Stimulated activated CD4-positive, alpha-beta T cell treated with anti-CD3 and anti-CD28 coated beads, Interleukin-12 subunit alpha, Interleukin-12 subunit beta, amount 100 ng/mL, for 4 hours (primary cell): ENCODE data around the gene VIPR2.

ENCODE experiments used
- DNase-seq: peaks from one replicate; pipeline ENCODE4 v3.0.0-alpha.2; 2020

The VIPR2 gene

DNA sequence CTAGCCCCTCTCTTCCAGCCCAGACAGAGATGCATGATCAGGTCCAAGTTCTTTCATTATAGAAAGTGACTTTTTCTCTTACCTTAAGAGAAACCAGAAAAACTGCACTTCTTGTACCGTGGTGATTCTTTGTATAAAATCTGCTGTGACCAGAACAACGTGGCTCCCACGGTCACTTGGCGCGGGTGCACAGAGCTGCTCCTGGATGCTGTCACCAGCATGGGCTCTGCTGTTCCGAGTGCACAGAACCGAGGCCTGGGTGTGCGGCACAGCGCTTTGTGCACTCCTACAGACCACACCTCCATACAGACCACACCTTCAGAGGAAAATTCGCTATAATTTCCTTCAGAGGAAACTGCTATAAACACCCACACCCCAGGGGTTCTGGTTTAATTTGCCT is 26.0 kb downstream of the VIPR2 start:
- DNase-seq: no peak

DNA sequence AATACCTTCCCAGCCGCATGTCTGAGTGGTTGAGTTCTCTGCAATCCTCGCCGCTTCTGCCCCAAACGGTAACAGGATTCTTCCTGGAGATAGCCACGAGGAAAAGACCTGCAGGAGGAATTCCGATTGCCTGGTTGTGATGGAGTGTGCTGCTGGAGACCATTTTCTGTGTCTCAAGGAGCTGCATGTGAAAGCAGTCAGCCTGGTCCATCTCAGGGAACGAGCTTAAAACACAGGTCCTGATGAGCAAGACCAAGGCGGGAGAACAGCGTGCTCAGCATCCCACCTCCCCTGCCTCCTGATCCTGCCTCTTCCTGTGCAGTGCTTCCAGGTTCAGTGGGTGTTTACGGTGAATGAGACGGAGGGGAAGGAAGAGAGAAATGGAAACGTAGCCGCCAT is 26.5 kb downstream of the VIPR2 start:
- DNase-seq: no peak

DNA sequence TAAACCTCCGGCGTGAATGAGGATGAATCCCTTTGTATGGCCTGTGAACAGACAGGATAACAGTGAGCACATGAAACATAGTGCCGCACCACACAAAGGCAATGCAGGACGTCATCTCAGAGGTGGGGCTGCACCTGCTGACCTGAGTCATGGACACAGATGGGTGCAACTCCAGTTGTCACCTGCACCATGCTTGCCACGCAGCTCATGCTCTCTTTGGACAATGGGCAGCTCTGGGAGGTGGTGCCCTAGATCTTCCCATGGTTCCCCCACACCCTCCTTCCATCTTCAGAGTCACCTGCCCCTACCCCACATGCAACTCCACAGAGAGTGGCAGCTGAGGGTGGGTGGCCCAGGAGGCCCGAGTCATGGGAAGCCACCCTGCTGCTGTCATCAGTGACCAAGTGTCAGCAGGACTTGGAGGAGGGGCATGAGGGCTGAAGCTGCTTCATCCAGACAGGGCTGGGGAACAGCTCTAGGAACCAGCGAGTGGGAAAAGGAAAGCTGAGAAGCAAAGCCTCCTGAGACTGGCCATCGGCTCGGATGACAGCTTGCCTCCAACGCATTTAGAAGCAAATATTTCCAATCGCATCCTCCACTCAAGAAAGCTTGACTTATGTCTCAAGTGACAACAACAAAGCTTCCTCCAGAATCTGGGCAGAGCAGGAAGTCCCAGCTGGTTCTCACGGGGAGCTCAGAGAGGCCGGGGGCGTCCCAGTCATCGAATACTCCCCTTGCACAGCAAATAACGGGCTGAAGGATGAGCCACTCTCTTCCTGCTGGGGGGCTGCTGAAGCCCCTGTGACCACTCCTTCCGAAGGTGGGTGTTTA is 27.1 kb downstream of the VIPR2 start:
- no peak for DNase-seq

- no peak for DNase-seq
These were observed 27.9 kb downstream of the VIPR2 start for GRCh38 chr7:159116581-159117339.

GRCh38 chr7:159115601-159116501 is 28.8 kb downstream of the VIPR2 start:
- no peak for DNase-seq

DNA sequence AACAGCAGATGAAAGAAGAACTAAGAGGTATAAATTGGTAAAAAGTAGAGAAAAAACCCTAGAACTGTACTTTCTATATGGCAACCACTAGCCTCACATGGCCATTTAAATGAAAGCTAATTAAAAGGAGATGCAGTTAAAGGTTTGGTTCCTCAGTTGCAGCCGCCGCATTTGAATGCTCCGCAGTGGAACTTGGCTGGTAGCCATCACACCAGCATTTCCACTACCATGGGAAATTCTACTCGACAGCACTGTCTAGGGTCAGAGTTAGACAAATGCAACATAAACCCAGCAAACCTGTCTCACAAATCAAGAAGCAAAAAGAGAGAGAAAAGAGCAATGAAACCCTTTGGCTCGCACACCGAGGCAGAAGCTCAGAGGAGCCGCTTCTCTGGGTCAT is 29.7 kb downstream of the VIPR2 start:
- DNase-seq: no peak

- no peak for DNase-seq
These were observed 30.6 kb downstream of the VIPR2 start for GRCh38 chr7:159114096-159114495.

- DNase-seq: no peak
These were observed 31.6 kb downstream of the VIPR2 start for GRCh38 chr7:159113056-159113455.

DNA sequence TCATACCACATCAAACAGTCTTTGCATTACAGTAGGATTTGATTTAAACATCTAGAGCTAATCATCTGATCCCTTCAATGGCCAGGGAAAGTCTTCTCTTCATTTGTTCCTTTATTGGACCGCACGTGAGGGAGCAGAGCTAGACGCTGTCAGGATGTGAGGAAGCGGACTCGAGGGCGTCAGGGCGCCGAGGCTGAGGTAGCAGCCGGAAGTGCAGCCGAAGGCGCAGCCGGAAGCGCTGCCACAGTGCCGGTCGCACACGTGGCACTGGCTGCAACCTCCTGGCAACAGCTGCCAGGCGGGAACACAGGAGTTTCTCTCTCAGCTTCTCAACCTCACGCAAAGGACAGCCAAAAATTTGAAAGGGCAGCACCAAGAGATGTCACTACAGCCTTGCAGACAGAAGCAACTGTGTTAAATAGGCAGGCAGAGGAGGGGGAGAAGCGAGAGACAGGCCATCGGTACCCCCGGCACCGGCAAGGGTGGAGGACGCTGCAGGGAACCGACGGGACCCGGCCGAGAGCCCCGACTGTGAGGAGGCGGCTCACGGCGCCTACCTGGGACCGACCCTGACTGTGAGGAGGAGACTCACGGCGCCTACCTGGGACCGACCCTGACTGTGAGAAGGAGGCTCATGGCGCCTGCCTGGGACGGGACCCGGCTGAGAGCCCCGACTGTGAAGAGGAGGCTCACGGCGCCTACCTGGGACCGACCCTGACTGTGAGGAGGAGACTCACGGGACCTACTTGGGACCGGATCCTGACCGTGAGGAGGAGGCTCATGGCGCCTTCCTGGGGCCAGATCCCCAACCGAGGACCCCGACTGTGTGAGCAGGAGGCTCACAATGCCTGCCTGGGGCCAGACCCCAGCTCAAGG is 32.3 kb downstream of the VIPR2 start:
- DNase-seq: peak; percentile 17

- no peak for DNase-seq
These were observed 35.0 kb downstream of the VIPR2 start for GRCh38 chr7:159109653-159110035.

DNA sequence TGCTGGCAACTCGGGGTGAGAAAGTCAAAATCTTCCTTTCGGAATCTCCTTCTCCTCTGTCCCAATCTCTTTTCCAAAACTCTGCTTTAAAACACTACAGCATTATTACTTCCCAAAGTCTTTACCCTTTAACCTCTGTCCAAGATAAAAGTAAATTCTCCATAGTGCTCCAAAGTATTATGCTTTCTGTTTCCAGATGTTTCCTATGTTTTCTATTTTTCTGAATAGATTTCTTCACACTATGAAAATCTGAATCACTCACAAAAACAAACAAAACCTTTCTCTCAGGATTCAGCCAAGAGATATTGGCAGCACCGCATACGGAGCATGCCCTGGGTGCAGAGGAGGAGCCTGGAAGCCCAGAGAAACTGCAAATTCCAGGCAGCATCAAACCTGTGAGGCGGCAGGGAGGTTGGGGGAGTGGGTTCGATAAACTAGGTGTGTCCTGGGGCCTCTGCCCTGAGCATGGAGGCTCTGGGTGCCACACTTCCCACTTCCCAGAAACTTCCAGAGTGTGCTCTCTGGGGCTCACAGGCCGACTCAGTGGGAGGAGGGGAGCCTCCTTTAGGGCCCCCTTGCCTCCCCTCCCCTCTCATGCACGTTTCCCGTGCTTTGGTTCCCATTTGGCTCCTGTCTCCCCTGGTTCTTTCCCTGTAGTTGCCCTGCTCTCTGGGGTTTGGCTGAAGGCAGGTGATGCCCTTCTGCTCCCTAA is 35.6 kb downstream of the VIPR2 start:
- DNase-seq: no peak

- no peak for DNase-seq
These were observed 36.2 kb downstream of the VIPR2 start for GRCh38 chr7:159108491-159108890.

GRCh38 chr7:159107161-159107892 is 37.3 kb downstream of the VIPR2 start:
- no peak for DNase-seq

GRCh38 chr7:159105832-159106811 is 38.5 kb downstream of the VIPR2 start:
- DNase-seq: no peak

- DNase-seq: no peak
These were observed 39.4 kb downstream of the VIPR2 start for GRCh38 chr7:159105066-159105780.

- DNase-seq: no peak
These were observed 40.3 kb downstream of the VIPR2 start for GRCh38 chr7:159104188-159104920.

DNA sequence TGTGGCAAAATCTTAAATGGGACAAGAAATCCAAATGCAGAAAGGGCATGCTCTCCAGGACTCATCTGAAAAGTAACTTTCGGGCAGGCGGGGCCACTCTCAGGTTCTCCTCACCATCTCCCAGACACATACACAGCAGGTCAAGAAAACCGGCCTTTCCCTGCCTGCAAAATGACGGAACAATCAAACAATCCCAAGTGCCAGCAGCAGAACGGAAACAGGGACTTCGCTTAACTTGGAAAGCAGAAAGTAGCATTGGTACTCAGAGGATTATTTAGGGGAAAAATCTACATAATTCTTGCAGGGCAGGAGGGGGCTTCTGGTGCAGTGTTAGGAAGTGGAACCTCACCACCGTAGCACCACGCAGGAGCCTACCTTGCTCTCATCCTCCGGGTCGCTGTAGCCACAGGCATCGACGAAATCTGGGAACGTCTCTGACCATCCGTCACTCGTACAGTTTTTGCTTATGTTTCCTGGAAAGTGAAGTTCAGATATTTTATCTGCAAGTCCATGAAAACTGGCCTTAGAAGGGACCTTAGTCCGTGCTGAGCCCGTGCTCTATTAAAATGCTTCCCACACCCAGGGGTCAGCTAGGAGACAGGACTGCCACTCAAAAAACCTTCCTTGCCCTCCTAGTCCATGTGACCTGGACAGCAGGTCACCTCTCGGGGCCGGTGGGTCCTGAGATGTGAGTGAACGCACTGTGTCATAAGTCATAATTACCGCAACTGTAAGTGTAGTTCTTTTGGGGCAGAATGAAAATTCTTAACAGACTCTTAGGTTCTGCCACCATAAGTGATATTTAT is 41.1 kb downstream of the VIPR2 start:
- DNase-seq: no peak
